Spleen (tissue), 7 donors: ENCODE measurements around the gene RGMA.

Experiments used
- POLR2A ChIP-seq, 3 donors: fragments of 450-650 bp; IDR thresholded peaks; one replicate each; pipeline ENCODE4 v1.5.1; 2017; ENCODE audit warnings: antibody characterized with exemption in 3 of 3, mild to moderate bottlenecking in 1 of 3
- TF ChIP-seq, protein P1 (sequence below), 11 experiments: fragments of 200-600 bp in 7 of 11; fragments of 450-650 bp in 4 of 11; sonication (generic) in 4 of 11; IDR thresholded peaks in 8 of 11; conservative IDR thresholded peaks in 3 of 11; 1 replicate in 7 of 11; 2 replicates in 4 of 11; pipeline versions ENCODE4 v1.4.0 to v1.8.0; 2016 to 2021; ENCODE audit warnings: antibody characterized with exemption in 11 of 11, inconsistent platforms in 4 of 11, mild to moderate bottlenecking in 1 of 11
- donor health status: DM: no; HTN: no; CAD: no; lungs with moderate emphysema.
- donor health status: DM: no; HTN: no; CAD: no.
- donor health status: DM: no; HTN: no; CAD: no.

DNA sequence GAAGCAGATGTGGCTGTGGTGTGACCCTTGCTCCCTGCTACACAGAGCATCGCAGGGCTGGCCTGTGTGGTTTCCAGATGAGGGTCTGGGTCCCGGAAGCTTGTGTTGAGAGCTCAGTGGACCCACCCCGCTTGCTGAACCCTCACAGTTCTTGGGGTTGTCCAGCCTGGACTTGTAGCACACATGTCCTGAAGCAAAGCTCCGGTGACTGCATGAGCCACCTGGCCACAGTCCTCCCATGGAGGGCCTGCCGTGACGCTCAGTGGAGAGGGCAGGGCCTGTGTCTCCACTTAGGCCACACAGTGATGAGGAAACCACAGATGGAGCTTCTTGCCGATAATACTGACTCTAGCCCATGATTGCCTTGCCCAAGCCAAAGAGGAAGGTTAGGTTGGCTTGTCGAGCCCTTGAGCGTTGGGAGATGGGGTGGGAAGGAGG lies 62.6 kb downstream of the RGMA start:
- TF ChIP-seq, protein P1, sequence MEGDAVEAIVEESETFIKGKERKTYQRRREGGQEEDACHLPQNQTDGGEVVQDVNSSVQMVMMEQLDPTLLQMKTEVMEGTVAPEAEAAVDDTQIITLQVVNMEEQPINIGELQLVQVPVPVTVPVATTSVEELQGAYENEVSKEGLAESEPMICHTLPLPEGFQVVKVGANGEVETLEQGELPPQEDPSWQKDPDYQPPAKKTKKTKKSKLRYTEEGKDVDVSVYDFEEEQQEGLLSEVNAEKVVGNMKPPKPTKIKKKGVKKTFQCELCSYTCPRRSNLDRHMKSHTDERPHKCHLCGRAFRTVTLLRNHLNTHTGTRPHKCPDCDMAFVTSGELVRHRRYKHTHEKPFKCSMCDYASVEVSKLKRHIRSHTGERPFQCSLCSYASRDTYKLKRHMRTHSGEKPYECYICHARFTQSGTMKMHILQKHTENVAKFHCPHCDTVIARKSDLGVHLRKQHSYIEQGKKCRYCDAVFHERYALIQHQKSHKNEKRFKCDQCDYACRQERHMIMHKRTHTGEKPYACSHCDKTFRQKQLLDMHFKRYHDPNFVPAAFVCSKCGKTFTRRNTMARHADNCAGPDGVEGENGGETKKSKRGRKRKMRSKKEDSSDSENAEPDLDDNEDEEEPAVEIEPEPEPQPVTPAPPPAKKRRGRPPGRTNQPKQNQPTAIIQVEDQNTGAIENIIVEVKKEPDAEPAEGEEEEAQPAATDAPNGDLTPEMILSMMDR (IDR thresholded peaks at IDR 0.05 in 8 of 11, conservative IDR thresholded peaks at IDR 0.05 in 3 of 11) = no peak
- TF ChIP-seq POLR2A (IDR thresholded peaks at IDR 0.05) = no peak
